Neural progenitor cell (in vitro differentiated cells): ENCODE results near the gene PPL. TPM values are rescaled to one million over a fixed set of nuclear protein-coding genes. Genes with fewer than 3 reads are reported as not detected.

Source experiments
- DNase-seq: peaks from one replicate; pipeline ENCODE4 v3.0.0-alpha.2; 2016; ENCODE audit warnings: low spot score
- H2AFZ ChIP-seq: fragments of 200-600 bp; sonication (generic); replicated peaks from 2 replicates; pipeline ENCODE4 v1.6.1; 2016; ENCODE audit warnings: antibody characterized with exemption
- H3F3A ChIP-seq: fragments of 200-600 bp; sonication (generic); 2 replicates; pipeline ENCODE4 v1.6.1; 2016; ENCODE audit warnings: antibody characterized with exemption, low read depth
- H3K27ac ChIP-seq: fragments of 200-600 bp; sonication (generic); 2 replicates; pipeline ENCODE4 v1.5.1; 2016; ENCODE audit warnings: mild to moderate bottlenecking
- H3K27me3 ChIP-seq: fragments of 200-600 bp; sonication (generic); 2 replicates; pipeline ENCODE4 v1.6.1; 2016; ENCODE audit warnings: mild to moderate bottlenecking, moderate library complexity
- H3K36me3 ChIP-seq: fragments of 200-600 bp; sonication (generic); 2 replicates; pipeline ENCODE4 v1.5.1; 2016
- H3K4me1 ChIP-seq: fragments of 200-600 bp; sonication (generic); 2 replicates; pipeline ENCODE4 v1.6.1; 2016; ENCODE audit warnings: mixed run types
- H3K4me2 ChIP-seq: fragments of 200-600 bp; sonication (generic); 2 replicates; pipeline ENCODE4 v1.6.1; 2016
- H3K4me3 ChIP-seq: fragments of 200-600 bp; sonication (generic); 2 replicates; pipeline ENCODE4 v1.5.1; 2016
- H3K79me2 ChIP-seq: fragments of 200-600 bp; sonication (generic); 2 replicates; pipeline ENCODE4 v1.6.1; 2016; ENCODE audit warnings: low read depth
- H3K9ac ChIP-seq: fragments of 200-600 bp; sonication (generic); 2 replicates; pipeline ENCODE4 v1.6.1; 2016
- H3K9me3 ChIP-seq: fragments of 200-600 bp; sonication (generic); 2 replicates; pipeline ENCODE4 v1.5.1; 2016; ENCODE audit warnings: low read depth
- H4K20me1 ChIP-seq: fragments of 200-600 bp; sonication (generic); 2 replicates; pipeline ENCODE4 v1.6.1; 2016; ENCODE audit warnings: low read depth
- H3K27ac Mint-ChIP-seq: 3 replicates; pipeline ENCODE4 v1.8.0; 2021; ENCODE audit warnings: mixed read lengths
- H3K27me3 Mint-ChIP-seq: 2 replicates; pipeline ENCODE4 v1.8.0; 2022; ENCODE audit warnings: low read depth, mild to moderate bottlenecking, inconsistent platforms, moderate library complexity, mixed read lengths; ENCODE audit not compliant: insufficient read depth
- H3K36me3 Mint-ChIP-seq: 3 replicates; pipeline ENCODE4 v1.8.0; 2021; ENCODE audit warnings: mixed read lengths
- H3K4me1 Mint-ChIP-seq: 3 replicates; pipeline ENCODE4 v1.8.0; 2021; ENCODE audit warnings: mixed read lengths
- H3K4me3 Mint-ChIP-seq: 3 replicates; pipeline ENCODE4 v1.8.0; 2021; ENCODE audit warnings: mild to moderate bottlenecking, moderate library complexity, mixed read lengths
- H3K9me3 Mint-ChIP-seq: 3 replicates; pipeline ENCODE4 v1.8.0; 2020; ENCODE audit warnings: mixed read lengths
- CTCF ChIP-seq: fragments of 200-600 bp; sonication (generic); IDR thresholded peaks from 2 replicates; pipeline ENCODE4 v1.5.1; 2017; ENCODE audit warnings: antibody characterized with exemption, mild to moderate bottlenecking
- EZH2 ChIP-seq: fragments of 200-600 bp; sonication (generic); IDR thresholded peaks from 2 replicates; pipeline ENCODE4 v1.6.1; 2017; ENCODE audit warnings: antibody characterized with exemption, mild to moderate bottlenecking, moderate library complexity
- EZH2phosphoT487 ChIP-seq: fragments of 200-600 bp; sonication (generic); IDR thresholded peaks from 2 replicates; pipeline ENCODE4 v1.6.1; 2017; ENCODE audit warnings: antibody characterized with exemption
- total RNA-seq: library from RNA; depleted of rRNA; stranded (reverse); fragments of >200 nt; gene quantifications from 2 replicates; pipeline ENCODE4 v1.2.3, GENCODE V29; 2015; ENCODE audit warnings: low replicate concordance

PPL gene
- total RNA-seq, 1 donor from 2014 or later: 1.0 TPM

GRCh38 chr16:4850211-4850610 lies 86.7 kb downstream of the PPL start:
- Histone ChIP-seq H3K27ac (no peak overlapping the region), H3K36me3 (no peaks in the 10 kb centered on the region), H4K20me1 (peaks cover 62% of the 10 kb centered on the region), H3F3A (peaks cover 22% of the 10 kb centered on the region), H3K4me2 (peak overlapping the region; percentile 85), H3K79me2 (peaks cover 78% of the 10 kb centered on the region), H3K4me1 (peaks cover 27% of the 10 kb centered on the region), H2AFZ (no peak overlapping the region), H3K27me3 (no peaks in the 10 kb centered on the region), H3K4me3 (no peak overlapping the region), H3K9me3 (no peaks in the 10 kb centered on the region), H3K9ac (no peak overlapping the region)
- Mint-ChIP-seq H3K36me3 (peaks cover 11% of the 10 kb centered on the region), H3K27me3 (peaks cover 4% of the 10 kb centered on the region), H3K4me1 (peaks cover 46% of the 10 kb centered on the region), H3K9me3 (no peaks in the 10 kb centered on the region), H3K4me3 (peak overlapping the region; percentile 65), H3K27ac (no peak overlapping the region)
- TF ChIP-seq EZH2 (no peak), CTCF (no peak), EZH2phosphoT487 (no peak)
- no peak for DNase-seq

GRCh38 chr16:4847774-4848587 lies 89.0 kb downstream of the PPL start:
- Histone ChIP-seq H3K4me2 (peak overlapping the region; percentile 85), H3K4me3 (peak overlapping the region; percentile 91), H3K79me2 (peaks cover 91% of the 10 kb centered on the region), H3K9ac (peak overlapping the region; percentile 75), H3K27ac (peak overlapping the region; percentile 82), H3K4me1 (peaks cover 27% of the 10 kb centered on the region), H2AFZ (peak overlapping the region; percentile 87), H3F3A (peaks cover 25% of the 10 kb centered on the region), H3K36me3 (peaks cover 5% of the 10 kb centered on the region), H4K20me1 (peaks cover 65% of the 10 kb centered on the region), H3K27me3 (no peaks in the 10 kb centered on the region), H3K9me3 (no peaks in the 10 kb centered on the region)
- Mint-ChIP-seq H3K4me1 (peaks cover 46% of the 10 kb centered on the region), H3K27me3 (no peaks in the 10 kb centered on the region), H3K36me3 (peaks cover 6% of the 10 kb centered on the region), H3K4me3 (peak overlapping the region; percentile 94), H3K27ac (no peak overlapping the region), H3K9me3 (no peaks in the 10 kb centered on the region)
- DNase-seq: peak; percentile 75
- no peak for TF ChIP-seq CTCF
- no peak for TF ChIP-seq EZH2
- no peak for TF ChIP-seq EZH2phosphoT487

- Histone ChIP-seq H4K20me1 (peaks cover 58% of the 10 kb centered on the region), H2AFZ (peak within 1 kb of the TSS; percentile 87), H3K4me3 (peak within 1 kb of the TSS; percentile 91), H3K4me2 (peak within 1 kb of the TSS; percentile 85), H3K4me1 (peaks cover 27% of the 10 kb centered on the region), H3K9me3 (no peaks in the 10 kb centered on the region), H3K9ac (peak within 1 kb of the TSS; percentile 96), H3F3A (peaks cover 25% of the 10 kb centered on the region), H3K79me2 (peaks cover 86% of the 10 kb centered on the region), H3K36me3 (peaks cover 9% of the 10 kb centered on the region), H3K27ac (peak within 1 kb of the TSS; percentile 82), H3K27me3 (no peaks in the 10 kb centered on the region)
- H3K4me1 Mint-ChIP-seq: peaks cover 44% of the 10 kb centered on the region
- no peaks in the 10 kb centered on the region for H3K9me3 Mint-ChIP-seq
- H3K27ac Mint-ChIP-seq: no peak within 1 kb of the TSS
- H3K4me3 Mint-ChIP-seq: peak within 1 kb of the TSS; percentile 94
- peaks cover 6% of the 10 kb centered on the region for H3K36me3 Mint-ChIP-seq
- no peaks in the 10 kb centered on the region for H3K27me3 Mint-ChIP-seq
- peak; percentile 100 for DNase-seq
- no peak for TF ChIP-seq EZH2
- TF ChIP-seq EZH2phosphoT487: no peak
- no peak for TF ChIP-seq CTCF
These were observed 89.8 kb downstream of the PPL start, which contains the start of the genes GLYR1 and UBN1 for GRCh38 chr16:4846901-4847773. GLYR1 (minus strand) TSS chr16:4847288; CDS start chr16:4847265, 23 bp downstream. UBN1 (plus strand) TSS chr16:4847481; CDS start chr16:4852918, 5,437 bp downstream.
